Measurements from ENCODE around the gene SLC43A2.

DNA sequence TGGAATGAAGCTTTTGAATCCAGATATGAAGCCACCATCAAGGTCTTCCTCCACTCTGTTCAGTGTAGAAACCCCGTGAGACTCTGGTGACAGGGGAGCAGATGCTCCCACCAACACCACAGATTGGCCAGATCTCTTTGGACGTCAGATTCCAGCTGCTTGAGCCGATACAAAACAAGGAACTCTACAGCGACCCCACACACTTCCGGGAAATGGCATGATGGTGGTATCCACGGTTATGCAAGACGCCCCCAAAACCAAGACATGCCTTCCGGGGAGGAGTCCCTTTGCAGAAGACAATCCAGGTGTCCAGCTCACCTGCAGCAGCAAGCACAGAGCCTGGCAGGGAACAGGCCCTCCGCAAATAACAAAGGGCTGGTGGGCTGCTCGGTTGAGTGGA is 46.3 kb downstream of the SLC43A2 start:
- TF ChIP-seq POLR2A (IDR thresholded peaks at IDR 0.05): no peak
- TF ChIP-seq, protein P1, sequence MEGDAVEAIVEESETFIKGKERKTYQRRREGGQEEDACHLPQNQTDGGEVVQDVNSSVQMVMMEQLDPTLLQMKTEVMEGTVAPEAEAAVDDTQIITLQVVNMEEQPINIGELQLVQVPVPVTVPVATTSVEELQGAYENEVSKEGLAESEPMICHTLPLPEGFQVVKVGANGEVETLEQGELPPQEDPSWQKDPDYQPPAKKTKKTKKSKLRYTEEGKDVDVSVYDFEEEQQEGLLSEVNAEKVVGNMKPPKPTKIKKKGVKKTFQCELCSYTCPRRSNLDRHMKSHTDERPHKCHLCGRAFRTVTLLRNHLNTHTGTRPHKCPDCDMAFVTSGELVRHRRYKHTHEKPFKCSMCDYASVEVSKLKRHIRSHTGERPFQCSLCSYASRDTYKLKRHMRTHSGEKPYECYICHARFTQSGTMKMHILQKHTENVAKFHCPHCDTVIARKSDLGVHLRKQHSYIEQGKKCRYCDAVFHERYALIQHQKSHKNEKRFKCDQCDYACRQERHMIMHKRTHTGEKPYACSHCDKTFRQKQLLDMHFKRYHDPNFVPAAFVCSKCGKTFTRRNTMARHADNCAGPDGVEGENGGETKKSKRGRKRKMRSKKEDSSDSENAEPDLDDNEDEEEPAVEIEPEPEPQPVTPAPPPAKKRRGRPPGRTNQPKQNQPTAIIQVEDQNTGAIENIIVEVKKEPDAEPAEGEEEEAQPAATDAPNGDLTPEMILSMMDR (IDR thresholded peaks at IDR 0.05): no peak
- TF ChIP-seq POLR2AphosphoS5 (IDR thresholded peaks at IDR 0.05; ENCODE audit: insufficient read depth in 1 of 2, low read depth in 1 of 2): no peak
